MM.1S (cell line): ENCODE measurements around the gene PRDM5.

Experiments used
- DNase-seq: peaks from one replicate; pipeline ENCODE4 v3.0.0-alpha.2; 2015
- H2AFZ ChIP-seq: fragments of 300-600 bp; sonication (generic); 2 replicates; pipeline ENCODE4 v1.6.0; 2016; ENCODE audit warnings: antibody characterized with exemption, low read length
- H3F3A ChIP-seq: fragments of 300-600 bp; sonication (generic); 2 replicates; pipeline ENCODE4 v1.6.1; 2016; ENCODE audit warnings: mild to moderate bottlenecking, antibody characterized with exemption, low read length, moderate library complexity, mixed read lengths; ENCODE audit not compliant: insufficient read depth
- H3K27ac ChIP-seq: fragments of 300-600 bp; sonication (generic); 2 replicates; pipeline ENCODE4 v1.5.1; 2016; ENCODE audit warnings: mild to moderate bottlenecking, low read length
- H3K27me3 ChIP-seq: fragments of 300-600 bp; sonication (generic); replicated peaks from 2 replicates; pipeline ENCODE4 v1.6.0; 2016; ENCODE audit warnings: low read length; ENCODE audit not compliant: insufficient read depth
- H3K36me3 ChIP-seq: fragments of 300-600 bp; sonication (generic); replicated peaks from 2 replicates; pipeline ENCODE4 v1.6.1; 2016; ENCODE audit warnings: mild to moderate bottlenecking, low read length, mixed read lengths; ENCODE audit not compliant: insufficient read depth
- H3K4me1 ChIP-seq: fragments of 300-600 bp; sonication (generic); 2 replicates; pipeline ENCODE4 v1.6.1; 2016; ENCODE audit warnings: low read length, mixed read lengths
- H3K4me2 ChIP-seq: fragments of 300-600 bp; sonication (generic); 2 replicates; pipeline ENCODE4 v1.6.0; 2016; ENCODE audit warnings: low read depth, low read length
- H3K4me3 ChIP-seq: fragments of 300-600 bp; sonication (generic); 2 replicates; pipeline ENCODE4 v1.5.1; 2016; ENCODE audit warnings: low read length, mixed read lengths
- H3K79me2 ChIP-seq: fragments of 300-600 bp; sonication (generic); 2 replicates; pipeline ENCODE4 v1.6.1; 2016; ENCODE audit warnings: mixed run types, low read length, mixed read lengths
- H3K9ac ChIP-seq: fragments of 300-600 bp; sonication (generic); 2 replicates; pipeline ENCODE4 v1.6.1; 2016; ENCODE audit warnings: low read length, mixed read lengths
- H3K9me2 ChIP-seq: fragments of 300-600 bp; sonication (generic); replicated peaks from 2 replicates; pipeline ENCODE4 v1.6.1; 2016; ENCODE audit warnings: mild to moderate bottlenecking, low read length, mixed read lengths; ENCODE audit not compliant: insufficient read depth
- H3K9me3 ChIP-seq: fragments of 300-600 bp; sonication (generic); replicated peaks from 2 replicates; pipeline ENCODE4 v1.6.1; 2016; ENCODE audit warnings: mild to moderate bottlenecking, low read length, mixed read lengths; ENCODE audit not compliant: insufficient read depth
- H4K20me1 ChIP-seq: fragments of 300-600 bp; sonication (generic); 2 replicates; pipeline ENCODE4 v1.6.1; 2016; ENCODE audit warnings: mild to moderate bottlenecking, low read length, moderate library complexity, mixed read lengths; ENCODE audit not compliant: insufficient read depth
- EZH2 ChIP-seq: fragments of 300-600 bp; sonication (generic); optimal IDR thresholded peaks from 2 replicates; pipeline ENCODE3; 2017; ENCODE audit warnings: low read depth, mild to moderate bottlenecking, antibody characterized with exemption, low read length, mixed read lengths
- EZH2phosphoT487 ChIP-seq: fragments of 300-600 bp; sonication (generic); IDR thresholded peaks from 2 replicates; pipeline ENCODE4 v1.6.1; 2018; ENCODE audit warnings: antibody characterized with exemption, low read length
- TF ChIP-seq, protein P1 (sequence below): fragments of 300-600 bp; sonication (generic); IDR thresholded peaks from 2 replicates; pipeline ENCODE4 v1.5.1; 2016; ENCODE audit warnings: antibody characterized with exemption, low read length, mixed read lengths

Gene PRDM5

DNA sequence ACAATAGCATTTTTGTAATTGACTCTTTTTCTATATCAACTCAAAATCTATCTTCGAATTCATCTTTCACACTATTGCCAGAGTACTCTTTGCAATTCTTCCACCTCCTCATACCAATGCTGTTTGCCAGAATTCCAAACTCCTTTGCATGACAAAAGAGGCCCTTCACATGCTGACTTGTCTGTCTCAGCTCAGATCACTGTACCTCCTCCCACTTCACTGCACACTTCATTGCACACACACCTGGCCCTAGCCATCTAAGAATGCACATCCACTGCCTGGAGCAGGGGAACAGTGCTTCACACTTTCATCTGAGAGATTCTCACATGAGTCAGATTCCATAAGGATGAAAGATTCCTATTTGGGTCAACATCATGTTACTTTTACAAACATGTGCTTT lies 56.5 kb downstream of the PRDM5 start:
- Histone ChIP-seq H3K79me2 (no peaks in the 10 kb centered on the region), H3K27ac (no peak overlapping the region), H3K36me3 (no peaks in the 10 kb centered on the region), H4K20me1 (no peaks in the 10 kb centered on the region), H3K4me1 (no peaks in the 10 kb centered on the region), H3K4me2 (no peak overlapping the region), H3K9me2 (no peaks in the 10 kb centered on the region), H3K27me3 (no peaks in the 10 kb centered on the region), H3F3A (no peaks in the 10 kb centered on the region), H2AFZ (no peak overlapping the region), H3K4me3 (no peak overlapping the region), H3K9me3 (no peaks in the 10 kb centered on the region), H3K9ac (no peak overlapping the region)
- no peak for DNase-seq
- TF ChIP-seq EZH2phosphoT487 (no peak), EZH2 (no peak)
- TF ChIP-seq, protein P1, sequence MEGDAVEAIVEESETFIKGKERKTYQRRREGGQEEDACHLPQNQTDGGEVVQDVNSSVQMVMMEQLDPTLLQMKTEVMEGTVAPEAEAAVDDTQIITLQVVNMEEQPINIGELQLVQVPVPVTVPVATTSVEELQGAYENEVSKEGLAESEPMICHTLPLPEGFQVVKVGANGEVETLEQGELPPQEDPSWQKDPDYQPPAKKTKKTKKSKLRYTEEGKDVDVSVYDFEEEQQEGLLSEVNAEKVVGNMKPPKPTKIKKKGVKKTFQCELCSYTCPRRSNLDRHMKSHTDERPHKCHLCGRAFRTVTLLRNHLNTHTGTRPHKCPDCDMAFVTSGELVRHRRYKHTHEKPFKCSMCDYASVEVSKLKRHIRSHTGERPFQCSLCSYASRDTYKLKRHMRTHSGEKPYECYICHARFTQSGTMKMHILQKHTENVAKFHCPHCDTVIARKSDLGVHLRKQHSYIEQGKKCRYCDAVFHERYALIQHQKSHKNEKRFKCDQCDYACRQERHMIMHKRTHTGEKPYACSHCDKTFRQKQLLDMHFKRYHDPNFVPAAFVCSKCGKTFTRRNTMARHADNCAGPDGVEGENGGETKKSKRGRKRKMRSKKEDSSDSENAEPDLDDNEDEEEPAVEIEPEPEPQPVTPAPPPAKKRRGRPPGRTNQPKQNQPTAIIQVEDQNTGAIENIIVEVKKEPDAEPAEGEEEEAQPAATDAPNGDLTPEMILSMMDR, result no peak

DNA sequence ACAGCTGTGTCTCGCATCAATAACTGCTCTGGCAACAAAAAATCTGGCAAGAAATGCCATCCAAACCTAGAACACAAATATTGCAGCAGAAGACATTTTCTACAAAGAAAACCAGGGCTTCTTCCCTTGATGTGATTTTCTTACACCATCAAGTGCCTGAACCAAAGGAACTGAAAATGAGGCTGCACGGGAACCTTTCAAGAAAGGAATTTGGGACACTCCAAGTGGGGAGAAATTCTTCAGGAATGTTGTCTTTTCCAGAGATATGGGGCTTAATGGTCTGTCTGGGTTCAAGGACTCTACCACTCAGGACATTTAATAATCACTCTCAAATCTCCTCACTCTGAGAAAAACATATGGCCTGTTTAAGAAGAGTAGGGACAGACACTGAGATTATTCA lies 57.6 kb downstream of the PRDM5 start:
- Histone ChIP-seq H3F3A (no peaks in the 10 kb centered on the region), H3K9me2 (no peaks in the 10 kb centered on the region), H3K4me2 (no peak overlapping the region), H3K4me1 (0 out of 2 replicates have a peak, but pooled peaks cover 6% of the 10 kb centered on the region), H2AFZ (no peak overlapping the region), H3K9ac (no peak overlapping the region), H4K20me1 (no peaks in the 10 kb centered on the region), H3K27me3 (no peaks in the 10 kb centered on the region), H3K36me3 (no peaks in the 10 kb centered on the region), H3K79me2 (no peaks in the 10 kb centered on the region), H3K9me3 (no peaks in the 10 kb centered on the region), H3K4me3 (no peak overlapping the region), H3K27ac (no peak overlapping the region)
- no peak for DNase-seq
- TF ChIP-seq EZH2, result no peak

DNA sequence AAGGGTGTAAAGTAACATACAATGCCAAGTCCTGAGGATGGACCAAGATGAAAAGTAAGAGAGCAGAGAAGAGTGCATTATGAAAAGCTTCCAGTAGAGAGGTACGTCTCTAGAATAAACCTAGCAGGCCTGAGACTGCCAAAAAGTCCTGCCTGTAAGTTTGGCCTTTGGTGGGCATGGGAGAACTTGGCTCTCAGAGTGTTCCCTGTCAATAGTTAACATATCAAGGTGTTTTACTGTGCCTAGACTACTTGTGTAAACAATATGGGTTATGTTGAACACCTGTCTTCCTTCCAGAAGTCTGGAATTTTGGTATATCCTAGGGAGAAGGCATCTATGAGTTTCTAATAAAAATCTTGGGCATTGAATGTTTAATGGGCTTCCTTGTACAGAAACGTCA lies 60.1 kb downstream of the PRDM5 start:
- Histone ChIP-seq H3K9ac (no peak overlapping the region), H3K4me3 (no peak overlapping the region), H3F3A (0 out of 2 replicates have a peak, but pooled peaks cover 5% of the 10 kb centered on the region), H3K9me3 (no peaks in the 10 kb centered on the region), H3K79me2 (no peaks in the 10 kb centered on the region), H3K27ac (no peak overlapping the region), H3K4me2 (no peak overlapping the region), H4K20me1 (no peaks in the 10 kb centered on the region), H3K27me3 (no peaks in the 10 kb centered on the region), H2AFZ (no peak overlapping the region), H3K9me2 (no peaks in the 10 kb centered on the region), H3K36me3 (no peaks in the 10 kb centered on the region), H3K4me1 (peaks cover 18% of the 10 kb centered on the region)
- no peak for DNase-seq
- TF ChIP-seq EZH2, result no peak
- TF ChIP-seq EZH2phosphoT487, result no peak
- TF ChIP-seq, protein P1, result no peak

DNA sequence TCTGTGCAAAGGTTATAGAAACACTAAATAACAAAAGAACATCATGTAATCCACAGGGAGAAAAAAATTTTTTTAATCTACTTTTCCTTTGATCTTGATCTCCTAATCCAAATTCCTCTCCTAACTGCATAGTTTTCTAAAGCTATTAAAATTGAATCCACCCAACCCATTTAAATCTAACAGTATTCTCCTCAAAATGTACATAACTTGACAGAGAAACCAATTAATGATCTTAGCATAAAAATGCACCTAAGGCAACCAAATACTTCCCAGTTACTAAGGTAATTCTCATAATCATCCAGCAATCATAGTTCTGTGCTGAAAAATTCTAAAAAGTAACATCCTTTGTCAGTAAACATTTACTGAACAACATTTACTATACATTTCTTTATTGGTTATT lies 60.7 kb downstream of the PRDM5 start:
- 0 out of 2 replicates have a peak, but pooled peaks cover 7% of the 10 kb centered on the region for H3F3A ChIP-seq
- H3K27ac ChIP-seq, result no peak overlapping the region
- no peak overlapping the region for H2AFZ ChIP-seq
- H3K79me2 ChIP-seq, result no peaks in the 10 kb centered on the region
- TF ChIP-seq, protein P1, result no peak
- no peak for TF ChIP-seq EZH2
- no peak for TF ChIP-seq EZH2phosphoT487
- DNase-seq, result no peak
- no peaks in the 10 kb centered on the region for H4K20me1 ChIP-seq
- no peak overlapping the region for H3K4me3 ChIP-seq
- no peaks in the 10 kb centered on the region for H3K9me2 ChIP-seq
- peaks cover 23% of the 10 kb centered on the region for H3K4me1 ChIP-seq
- no peaks in the 10 kb centered on the region for H3K27me3 ChIP-seq
- H3K36me3 ChIP-seq, result no peaks in the 10 kb centered on the region
- no peaks in the 10 kb centered on the region for H3K9me3 ChIP-seq
- no peak overlapping the region for H3K4me2 ChIP-seq
- no peak overlapping the region for H3K9ac ChIP-seq
